Kidney (tissue), 14 donors: ENCODE measurements around the gene AARS2. TPM values are rescaled to one million over a fixed set of nuclear protein-coding genes. Genes with fewer than 3 reads are reported as not detected.

Source experiments
- DNase-seq, 5 donors: peaks; one replicate each; pipeline ENCODE4 v3.0.0-alpha.2; 2013 to 2020
- FAIRE-seq: peaks from 2 replicates; lab custom pipeline; 2012; peaks lifted over from hg19 to GRCh38; lab: Jason Lieb, UNC
- H3K27ac ChIP-seq, 2 donors: one replicate each; pipeline ENCODE4 v1.7.0; 2013; ENCODE audit warnings: low read depth in 2 of 2, low read length in 2 of 2, inconsistent platforms in 1 of 2
- H3K27me3 ChIP-seq: one replicate; pipeline ENCODE4 v1.7.1; 2013; ENCODE audit warnings: low read length, inconsistent platforms; ENCODE audit not compliant: control insufficient read depth, insufficient read depth
- H3K36me3 ChIP-seq, 3 donors: one replicate each; pipeline versions ENCODE4 v1.7.0 to v1.7.1; 2013; ENCODE audit warnings: low read length in 3 of 3, control low read depth in 1 of 3, inconsistent platforms in 1 of 3; ENCODE audit not compliant: insufficient read depth in 3 of 3, control insufficient read depth in 2 of 3
- H3K4me1 ChIP-seq, 3 donors: one replicate each; pipeline versions ENCODE4 v1.7.0 to v1.7.1; 2013; ENCODE audit warnings: low read length in 3 of 3, inconsistent platforms in 1 of 3, low read depth in 1 of 3; ENCODE audit not compliant: control insufficient read depth in 2 of 3, insufficient read depth in 2 of 3
- H3K4me3 ChIP-seq, 3 donors: one replicate each; pipeline versions ENCODE4 v1.7.0 to v1.8.1; 2013; ENCODE audit warnings: low read length in 3 of 3, control low read depth in 1 of 3, inconsistent platforms in 1 of 3
- H3K9ac ChIP-seq, 3 donors: one replicate each; pipeline versions ENCODE4 v1.7.0 to v1.7.1; 2013; ENCODE audit warnings: low read length in 3 of 3, control low read depth in 1 of 3, inconsistent platforms in 1 of 3
- H3K9me3 ChIP-seq, 3 donors: one replicate each; pipeline versions ENCODE4 v1.7.0 to v1.7.1; 2013; ENCODE audit warnings: low read length in 3 of 3, control low read depth in 1 of 3, inconsistent platforms in 1 of 3; ENCODE audit not compliant: control insufficient read depth in 2 of 3, insufficient read depth in 1 of 3
- intact Hi-C: fragments of 100-400 bp; cut with DNase I; formaldehyde crosslinking; loops from one replicate; pipeline ENCODE4 v1.11.1; 2022
- polyA plus RNA-seq: library from polyadenylated mRNA; stranded (reverse); fragments of 350-450 nt; fragmentation: Illumina TruSeq; extraction: RNeasy Lipid Tissue Mini Kit (QIAGEN cat#74804); gene quantifications from one replicate; pipeline ENCODE4 v1.2.3, GENCODE V29; 2014; ENCODE audit warnings: low read depth, low replicate concordance; ENCODE audit not compliant: insufficient read depth
- total RNA-seq: library from RNA; stranded (reverse); fragmentation: NEBNext Ultra II Directional; extraction: Animal tissue kit (Norgen Biotek cat#: 25700); gene quantifications from one replicate; pipeline ENCODE4 v1.2.1, GENCODE V29; 2021
- TF ChIP-seq, protein P1 (sequence below): IDR thresholded peaks from 3 replicates; pipeline ENCODE4 v1.5.1; 2012; ENCODE audit warnings: mild to moderate bottlenecking, moderate library complexity, borderline replicate concordance; ENCODE audit not compliant: insufficient read depth; ENCODE audit errors: extremely low read depth
- donor health status: control.
- donor health status: control.
- donor health status: control.
- donor health status: control.
- donor health status: control.
- donor health status: DM: yes; HTN: yes; CAD: no.
- donor health status: Normal renal cell carcinoma (clear cell type).

The AARS2 gene
- total and polyA plus RNA-seq, 2 donors from 2014 or later: 5.4 to 12.6 TPM

DNA sequence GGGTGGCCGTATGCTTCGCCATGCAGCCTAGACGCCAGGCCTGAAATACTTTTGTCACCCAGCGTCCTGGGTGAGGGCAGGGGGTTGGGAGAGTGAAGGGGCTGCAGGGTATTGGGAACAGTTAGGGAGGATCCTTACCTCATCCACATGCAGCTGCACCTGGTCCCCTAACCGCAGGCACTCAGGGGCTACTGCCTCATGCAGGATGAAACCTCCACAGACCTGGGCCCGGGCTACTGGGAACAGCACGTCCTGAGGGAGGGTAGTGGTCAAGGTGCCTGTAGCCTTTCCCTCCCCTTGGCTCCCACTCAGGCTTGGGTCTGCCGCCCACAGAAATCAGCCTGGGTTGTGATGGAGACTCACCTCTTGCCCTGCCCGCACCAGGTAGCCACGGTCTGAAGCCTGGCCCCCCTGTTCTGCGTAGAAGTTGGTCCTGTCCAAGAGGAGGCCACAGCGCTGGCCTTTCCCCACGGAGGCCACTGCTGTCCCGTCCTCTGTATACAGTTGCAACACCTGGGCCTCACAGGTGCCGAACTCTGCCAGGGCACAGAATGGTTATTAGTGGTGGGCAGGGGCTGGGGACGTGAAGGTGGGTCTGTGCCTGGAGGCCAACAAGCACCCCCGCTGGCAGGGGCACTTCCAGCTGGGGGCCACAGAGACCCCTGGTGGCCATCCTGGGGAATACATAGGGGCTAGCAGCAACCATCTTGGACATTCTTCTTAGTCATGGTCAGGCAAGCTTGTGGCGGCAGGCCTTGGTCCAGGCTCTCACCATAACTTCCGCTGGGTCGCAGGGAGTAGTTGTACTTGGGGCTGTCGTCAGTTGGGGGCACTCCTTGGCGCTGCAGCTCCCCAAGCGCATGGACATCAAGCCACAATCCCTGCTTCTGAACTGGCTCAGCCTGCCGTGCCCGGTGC, 8.6 kb downstream of the AARS2 start:
- H3K27ac ChIP-seq: no peak overlapping the region
- TF ChIP-seq, protein P1, sequence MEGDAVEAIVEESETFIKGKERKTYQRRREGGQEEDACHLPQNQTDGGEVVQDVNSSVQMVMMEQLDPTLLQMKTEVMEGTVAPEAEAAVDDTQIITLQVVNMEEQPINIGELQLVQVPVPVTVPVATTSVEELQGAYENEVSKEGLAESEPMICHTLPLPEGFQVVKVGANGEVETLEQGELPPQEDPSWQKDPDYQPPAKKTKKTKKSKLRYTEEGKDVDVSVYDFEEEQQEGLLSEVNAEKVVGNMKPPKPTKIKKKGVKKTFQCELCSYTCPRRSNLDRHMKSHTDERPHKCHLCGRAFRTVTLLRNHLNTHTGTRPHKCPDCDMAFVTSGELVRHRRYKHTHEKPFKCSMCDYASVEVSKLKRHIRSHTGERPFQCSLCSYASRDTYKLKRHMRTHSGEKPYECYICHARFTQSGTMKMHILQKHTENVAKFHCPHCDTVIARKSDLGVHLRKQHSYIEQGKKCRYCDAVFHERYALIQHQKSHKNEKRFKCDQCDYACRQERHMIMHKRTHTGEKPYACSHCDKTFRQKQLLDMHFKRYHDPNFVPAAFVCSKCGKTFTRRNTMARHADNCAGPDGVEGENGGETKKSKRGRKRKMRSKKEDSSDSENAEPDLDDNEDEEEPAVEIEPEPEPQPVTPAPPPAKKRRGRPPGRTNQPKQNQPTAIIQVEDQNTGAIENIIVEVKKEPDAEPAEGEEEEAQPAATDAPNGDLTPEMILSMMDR: peak; percentile 59
- H3K4me3 ChIP-seq: no peak overlapping the region
- peaks cover 0 to 43% (median 17%) of the 10 kb centered on the region in 3 donors for H3K36me3 ChIP-seq
- FAIRE-seq (no peak), DNase-seq (peak in 3 of 5 donors; percentile 34 to 73 (median 57))
- H3K9ac ChIP-seq: no peak overlapping the region
- intact Hi-C loops: no loop called here
- no peaks in the 10 kb centered on the region for H3K4me1 ChIP-seq
- H3K27me3 ChIP-seq: no peaks in the 10 kb centered on the region
- no peaks in the 10 kb centered on the region for H3K9me3 ChIP-seq

DNA sequence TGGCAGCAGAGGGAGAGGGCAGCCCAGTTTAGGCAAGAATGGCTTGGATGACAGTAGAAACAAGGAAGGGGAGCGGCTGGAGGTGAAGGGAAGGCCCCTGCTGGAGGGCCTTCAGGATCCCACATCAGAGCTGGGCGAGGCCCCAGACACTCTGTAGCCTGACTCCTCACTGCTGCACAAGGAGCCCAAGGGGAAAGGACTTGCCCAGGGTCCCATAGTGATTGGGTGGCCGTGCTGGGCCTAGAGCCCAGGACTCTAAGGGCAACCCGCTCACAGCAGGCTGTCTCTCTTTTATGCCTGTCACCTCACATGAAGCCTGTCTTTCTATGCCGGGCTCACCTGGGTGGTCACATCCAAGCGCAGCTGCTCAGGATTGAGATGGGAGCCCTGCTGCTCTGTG, 9.3 kb downstream of the AARS2 start:
- Histone ChIP-seq H3K4me1 (no peaks in the 10 kb centered on the region), H3K36me3 (peaks cover 0 to 36% (median 13%) of the 10 kb centered on the region in 3 donors), H3K27ac (no peak overlapping the region), H3K9me3 (no peaks in the 10 kb centered on the region), H3K9ac (no peak overlapping the region), H3K4me3 (no peak overlapping the region), H3K27me3 (no peaks in the 10 kb centered on the region)
- DNase-seq (peak in 1 of 5 donors; percentile 32), FAIRE-seq (no peak)
- TF ChIP-seq, protein P1: no peak
- intact Hi-C loops: no loop called here

DNA sequence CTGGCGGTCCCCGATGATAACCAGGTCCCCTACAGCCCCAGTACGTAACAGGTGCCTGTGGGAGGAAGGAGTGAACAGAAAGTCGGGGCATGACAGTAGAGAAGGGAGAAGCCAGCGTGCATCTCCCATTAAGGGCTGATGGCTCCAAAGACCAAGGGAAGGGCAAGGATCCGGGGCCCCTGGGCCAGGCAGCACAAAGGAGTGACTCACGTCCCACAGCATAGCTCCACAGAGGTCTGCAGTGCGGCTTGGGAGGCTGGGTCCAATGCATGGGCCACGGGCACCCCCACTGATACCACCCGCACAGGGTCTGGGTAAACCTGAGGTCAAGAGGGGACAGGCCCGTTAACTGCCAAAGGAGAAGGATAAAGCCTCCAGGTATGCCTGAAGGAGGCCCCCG, 10.3 kb downstream of the AARS2 start:
- TF ChIP-seq, protein P1: no peak
- no peak for FAIRE-seq
- Histone ChIP-seq H3K27me3 (peaks cover 3% of the 10 kb centered on the region), H3K36me3 (peaks cover 0 to 33% (median 13%) of the 10 kb centered on the region in 3 donors), H3K27ac (no peak overlapping the region), H3K9me3 (no peaks in the 10 kb centered on the region), H3K4me1 (peaks cover 0 to 3% (median 0%) of the 10 kb centered on the region in 3 donors), H3K4me3 (no peak overlapping the region), H3K9ac (no peak overlapping the region)
- peak in 1 of 5 donors; percentile 37 for DNase-seq
- intact Hi-C loops: no loop called here
